ENCODE results near the gene TLE1.
"Not testable (repeated sequence)": the region's sequence is repeated elsewhere in the genome, so short reads cannot be mapped to it uniquely, and the experiment has no call there.

- not testable (repeated sequence) for TF ChIP-seq CTCF (IDR thresholded peaks at IDR 0.05; ENCODE audit: low read length); EZH2 (IDR thresholded peaks at IDR 0.05; ENCODE audit: borderline replicate concordance, low read length)
Measured at GRCh38 chr9:81595293-81595692, 94.1 kb downstream of the TLE1 start.
